GM21529 (cell line): Measurements from ENCODE around the gene SEM1.
"Not testable (repeated sequence)": the region's sequence is repeated elsewhere in the genome, so short reads cannot be mapped to it uniquely, and the experiment has no call there.

Experiments used
- ATAC-seq: cut with Tn5 transposase; IDR thresholded peaks from one replicate; pipeline ENCODE4 v1.9.1; 2021; ENCODE audit not compliant: unreplicated experiment

Gene SEM1

GRCh38 chr7:96707901-96708774 lies 1.5 kb downstream of the SEM1 start:
- ATAC-seq: no peak

GRCh38 chr7:96701258-96701657 lies 8.4 kb downstream of the SEM1 start:
- ATAC-seq: no peak

DNA sequence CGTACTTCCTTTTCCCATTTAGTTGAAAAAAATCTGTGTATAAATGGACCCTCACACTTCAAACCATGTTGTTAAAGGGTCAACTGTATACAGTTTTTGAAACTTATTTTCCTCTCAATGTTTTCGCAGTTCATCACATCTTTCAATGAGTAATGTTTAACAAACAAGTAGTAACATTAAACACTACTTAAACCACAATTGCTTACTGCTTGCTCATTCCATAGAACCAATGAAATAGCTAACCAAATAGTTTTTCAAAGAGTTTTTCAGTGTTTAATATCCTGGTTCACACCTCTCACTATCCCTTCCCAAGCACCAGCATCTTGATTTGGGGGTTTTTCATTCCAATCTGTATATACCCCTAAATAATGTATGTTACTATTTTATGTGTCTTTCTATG lies 9.1 kb downstream of the SEM1 start:
- no peak for ATAC-seq

DNA sequence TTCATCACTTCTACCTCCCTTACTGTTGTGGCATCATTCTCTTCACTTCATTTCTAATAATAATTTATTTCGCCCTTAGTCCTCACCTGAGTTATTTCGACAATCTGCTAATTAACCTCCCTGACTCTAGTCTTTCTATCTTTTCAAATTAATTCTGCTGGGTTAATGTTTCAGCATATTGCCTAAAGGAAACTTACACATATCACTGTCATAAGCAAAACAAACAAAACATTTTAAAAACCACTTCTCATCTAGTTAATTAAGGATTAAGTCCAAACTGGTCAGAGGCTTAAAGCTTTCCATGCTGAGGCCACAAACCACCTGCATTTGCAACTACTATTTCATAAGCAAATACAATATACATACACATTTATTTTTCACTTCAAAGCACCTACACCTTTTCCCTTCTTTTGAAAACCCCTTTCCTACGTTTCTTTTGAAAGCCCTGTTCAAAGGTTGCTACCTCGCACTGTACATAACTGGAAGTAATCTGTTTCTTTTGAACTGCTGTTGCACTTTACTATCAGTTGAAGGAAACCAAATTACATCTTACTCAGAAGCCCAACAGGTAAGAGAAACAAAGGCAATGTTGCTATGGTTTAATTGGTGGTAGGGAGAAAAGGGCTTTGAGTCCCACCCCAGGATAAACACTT lies 10.3 kb downstream of the SEM1 start:
- ATAC-seq: no peak

GRCh38 chr7:96698449-96698848 lies 11.2 kb downstream of the SEM1 start:
- ATAC-seq: not testable (repeated sequence)

GRCh38 chr7:96697822-96698221 lies 11.8 kb downstream of the SEM1 start:
- ATAC-seq: no peak

DNA sequence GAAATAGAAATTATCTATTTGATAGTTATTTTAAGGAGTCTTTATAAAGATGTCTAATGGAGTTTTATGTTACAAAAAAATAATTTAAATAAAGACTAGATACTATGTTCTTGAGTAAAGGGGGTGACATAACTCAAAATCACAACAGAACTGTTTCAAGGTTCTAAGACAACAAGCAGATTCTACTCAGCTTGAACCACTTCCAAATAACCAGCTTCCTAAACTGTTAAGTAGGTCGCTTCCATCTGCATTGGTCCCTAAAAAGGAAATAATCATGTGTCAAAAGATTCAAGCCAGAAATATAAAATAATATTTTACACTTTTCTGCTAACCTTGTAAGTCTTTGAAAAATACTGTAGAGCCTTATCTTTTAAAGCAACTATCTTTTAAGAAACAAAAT lies 14.1 kb downstream of the SEM1 start:
- ATAC-seq: no peak

DNA sequence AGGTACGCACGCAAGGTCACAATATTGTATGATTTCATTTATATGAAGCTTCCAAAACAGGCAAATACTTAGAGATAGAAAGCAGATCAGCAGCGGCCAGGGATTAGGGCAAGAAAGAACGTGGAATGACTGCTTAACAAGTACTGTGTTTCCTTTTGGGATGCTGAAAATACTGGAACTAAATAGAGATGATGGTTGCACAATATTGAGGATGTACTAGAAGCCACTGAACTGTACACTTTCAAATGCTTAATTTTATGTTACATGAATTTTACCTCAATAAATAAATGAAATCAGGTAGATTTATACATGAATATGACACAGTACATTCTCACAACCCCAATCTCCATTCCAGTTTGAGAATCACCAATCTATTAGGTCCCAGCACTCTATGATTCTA lies 15.6 kb downstream of the SEM1 start:
- no peak for ATAC-seq

GRCh38 chr7:96691702-96692101 lies 17.9 kb downstream of the SEM1 start:
- no peak for ATAC-seq

- no peak for ATAC-seq
Observed at GRCh38 chr7:96689414-96689813, 20.2 kb downstream of the SEM1 start.

DNA sequence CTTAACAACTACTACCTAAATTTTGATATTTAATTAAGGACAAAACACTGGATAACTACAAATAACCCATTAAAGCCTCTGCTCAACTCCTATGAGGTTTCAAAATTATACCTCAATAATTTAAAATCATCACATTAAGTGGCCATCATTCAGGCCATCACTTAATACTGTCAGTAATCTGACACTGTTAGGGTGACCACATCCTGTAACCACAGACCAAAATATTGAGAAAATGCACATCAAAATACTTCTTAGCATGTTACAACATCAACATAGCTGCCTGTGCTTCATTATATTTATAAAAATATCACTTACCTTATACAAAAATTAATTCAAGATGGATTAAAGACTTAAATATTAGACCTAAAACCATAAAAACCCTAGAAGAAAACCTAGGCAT lies 23.3 kb downstream of the SEM1 start:
- ATAC-seq: peak; percentile 39

GRCh38 chr7:96685755-96686154 lies 23.9 kb downstream of the SEM1 start:
- peak; percentile 88 for ATAC-seq

- ATAC-seq: peak; percentile 84
Observed at GRCh38 chr7:96685353-96685752, 24.3 kb downstream of the SEM1 start.

DNA sequence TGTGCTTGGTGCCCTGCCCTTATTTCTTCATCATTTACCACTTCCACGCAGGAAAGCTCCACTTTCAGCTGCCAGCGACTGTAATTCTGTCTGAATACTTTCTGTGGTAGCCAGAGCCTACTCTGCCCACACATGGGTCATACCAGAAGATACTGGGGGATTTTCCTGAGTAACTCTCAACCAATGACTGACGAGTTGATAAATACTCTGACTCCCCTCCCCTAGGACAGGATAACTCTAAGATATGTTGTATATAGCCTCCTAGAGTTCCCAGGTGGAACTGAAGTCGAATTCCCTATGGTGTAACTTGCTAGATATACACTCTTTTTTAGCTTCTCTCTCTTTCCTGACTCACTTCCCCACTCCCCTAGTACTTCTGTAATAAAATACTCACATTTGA lies 29.8 kb downstream of the SEM1 start:
- ATAC-seq: no peak

DNA sequence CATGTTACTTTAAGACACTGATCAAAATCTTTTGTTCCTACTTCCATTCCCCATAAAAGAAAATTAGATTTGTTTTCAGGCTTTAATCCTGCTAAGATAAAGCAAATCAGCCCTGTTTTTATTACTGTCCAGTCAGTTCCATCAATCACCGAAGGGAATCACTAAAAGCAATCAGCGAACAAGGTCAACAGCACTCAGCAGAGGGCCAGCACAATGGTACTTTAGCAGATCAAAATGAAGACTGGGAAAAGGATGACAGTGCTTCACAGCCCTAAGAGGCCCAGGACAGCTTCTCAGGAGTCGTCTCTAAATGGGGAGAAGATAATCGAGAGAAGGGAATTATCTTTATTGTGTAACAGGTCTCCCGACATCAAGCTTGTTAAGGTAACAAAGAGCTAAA lies 32.7 kb downstream of the SEM1 start:
- no peak for ATAC-seq

GRCh38 chr7:96675548-96675947 lies 34.1 kb downstream of the SEM1 start:
- ATAC-seq: no peak

GRCh38 chr7:96674565-96674964 lies 35.1 kb downstream of the SEM1 start:
- ATAC-seq: no peak

- no peak for ATAC-seq
Observed at GRCh38 chr7:96671854-96672253, 37.8 kb downstream of the SEM1 start.

GRCh38 chr7:96670338-96671289 lies 39.0 kb downstream of the SEM1 start:
- no peak for ATAC-seq

- no peak for ATAC-seq
Observed at GRCh38 chr7:96669812-96670211, 39.8 kb downstream of the SEM1 start.

GRCh38 chr7:96667026-96667425 lies 42.6 kb downstream of the SEM1 start:
- no peak for ATAC-seq
